ENCODE measurements around the gene EMILIN3. TPM values are rescaled to one million over a fixed set of nuclear protein-coding genes. Genes with fewer than 3 reads are reported as not detected.
A peak's percentile ranks its signal among the peaks of the same experiment; 100 is the strongest.

EMILIN3 gene
- total and polyA plus RNA-seq, 2 of the 4 experiments (the other 2 are of a cell fraction): under 0.01 to 0.07 TPM

DNA sequence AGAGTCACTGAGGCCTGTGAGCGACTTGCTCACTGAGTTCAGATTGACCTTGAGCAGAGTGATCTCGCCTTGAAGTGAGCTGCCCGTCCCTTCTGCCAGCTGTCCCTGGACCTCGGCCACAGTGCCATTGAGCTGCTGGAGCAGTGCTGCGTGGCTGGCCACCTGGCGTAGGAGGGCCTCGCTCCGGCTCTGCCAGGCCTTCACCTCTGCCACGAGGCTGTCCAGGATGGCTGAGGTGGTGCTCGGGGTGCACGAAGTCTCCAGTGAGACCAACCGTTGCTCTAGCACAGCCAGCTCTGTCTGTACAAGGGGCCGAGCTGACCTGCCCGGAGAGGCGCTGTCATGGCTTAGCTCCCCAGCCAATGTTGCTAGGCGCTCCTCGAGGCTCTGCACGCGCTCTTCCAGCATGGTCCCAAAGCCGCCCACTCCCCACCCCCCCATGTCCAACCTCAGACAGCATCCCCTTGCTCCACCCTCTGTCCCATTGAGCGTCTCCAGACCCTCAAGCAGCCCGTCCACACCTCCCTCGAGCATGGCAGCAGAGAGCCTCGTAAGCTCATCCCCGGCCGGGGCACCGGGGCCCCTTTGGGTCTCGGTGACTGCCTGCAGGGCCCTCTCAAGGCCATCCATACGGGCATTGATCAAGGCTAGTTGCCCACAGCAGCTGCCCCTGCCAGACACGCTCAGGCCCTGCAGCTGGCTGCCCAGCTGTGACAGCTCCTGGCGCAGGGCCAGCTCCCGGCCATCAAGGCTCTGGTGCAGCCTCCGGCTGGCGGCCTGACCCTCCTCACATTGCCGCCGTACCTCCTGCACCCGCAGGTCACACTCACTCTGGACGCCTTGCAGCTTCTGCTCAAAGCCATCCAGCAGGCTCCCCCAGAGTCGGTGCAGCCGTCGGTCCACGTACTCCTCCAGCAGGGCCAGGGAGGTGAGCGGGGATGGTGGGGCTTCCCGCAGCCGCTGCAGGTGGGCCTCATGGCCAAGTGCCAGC is 4.6 kb downstream of the EMILIN3 start:
- Histone ChIP-seq H3K79me1 (ENCODE audit: low read depth in 1 of 2, low read length in 2 of 2) (no peaks in the 10 kb centered on the region), H4K8ac (ENCODE audit: low read depth in 2 of 2, low read length in 2 of 2) (no peak overlapping the region), H3K4me3 (ENCODE audit: insufficient read depth, low read depth, low read length) (no peak overlapping the region), H2BK120ac (ENCODE audit: low read depth, low read length) (no peak overlapping the region), H3K4ac (ENCODE audit: low read depth, low read length) (no peak overlapping the region), H3K4me2 (ENCODE audit: low read depth, low read length) (no peak overlapping the region), H3K36me3 (ENCODE audit: control insufficient read depth, insufficient read depth, low read length) (no peaks in the 10 kb centered on the region), H3K9ac (ENCODE audit: low read depth, low read length) (no peak overlapping the region), H4K5ac (ENCODE audit: low read depth, low read length) (no peak overlapping the region), H2AK9ac (replicated peaks; ENCODE audit: low read depth, low read length, poor library complexity) (no peak overlapping the region), H3K9me1 (ENCODE audit: insufficient read depth, low read length) (no peaks in the 10 kb centered on the region), H3K27me3 (ENCODE audit: control insufficient read depth, insufficient read depth, low read length) (peaks cover 34% of the 10 kb centered on the region), H2AFZ (replicated peaks; ENCODE audit: low read length, poor library complexity) (peak overlapping the region; percentile 58), H2BK15ac (ENCODE audit: low read depth, low read length) (no peak overlapping the region), H4K91ac (ENCODE audit: insufficient read depth, low read depth, low read length) (no peak overlapping the region), H3K4me1 (ENCODE audit: control insufficient read depth, insufficient read depth, low read length) (no peaks in the 10 kb centered on the region), H3K9me3 (ENCODE audit: control insufficient read depth, insufficient read depth, low read length) (no peaks in the 10 kb centered on the region), H3K27ac (ENCODE audit: insufficient read depth, low read length) (no peak overlapping the region), H2AK5ac (ENCODE audit: low read depth, low read length) (no peak overlapping the region), H2BK20ac (ENCODE audit: low read depth, low read length) (no peak overlapping the region), H3K18ac (ENCODE audit: low read depth, low read length) (no peak overlapping the region), H3K56ac (ENCODE audit: extremely low read depth, insufficient read depth, low read length) (no peak overlapping the region), H3K23ac (ENCODE audit: low read depth, low read length) (no peak overlapping the region), H2BK5ac (ENCODE audit: low read depth, low read length, poor library complexity, severe bottlenecking) (no peak overlapping the region), H4K20me1 (ENCODE audit: insufficient read depth, low read length) (peaks cover 4% of the 10 kb centered on the region; the same call in 1 of the 2 replicates), H3K14ac (replicated peaks; ENCODE audit: low read depth, low read length) (no peak overlapping the region)
- intact Hi-C loops (cut with micrococcal nuclease): no loop called here
- BruUV-seq (replicated peaks): no TSS peak
- dilution Hi-C loops (cut with HindIII; ENCODE audit: low sequenced_read_pairs, unreplicated experiment): no loop called here
- DNase-seq (no peak), ATAC-seq (ENCODE audit: low read depth) (no peak)
- TF ChIP-seq POLR2A (IDR thresholded peaks at IDR 0.05; ENCODE audit: low read depth, low read length): no peak
- TF ChIP-seq, protein P1, sequence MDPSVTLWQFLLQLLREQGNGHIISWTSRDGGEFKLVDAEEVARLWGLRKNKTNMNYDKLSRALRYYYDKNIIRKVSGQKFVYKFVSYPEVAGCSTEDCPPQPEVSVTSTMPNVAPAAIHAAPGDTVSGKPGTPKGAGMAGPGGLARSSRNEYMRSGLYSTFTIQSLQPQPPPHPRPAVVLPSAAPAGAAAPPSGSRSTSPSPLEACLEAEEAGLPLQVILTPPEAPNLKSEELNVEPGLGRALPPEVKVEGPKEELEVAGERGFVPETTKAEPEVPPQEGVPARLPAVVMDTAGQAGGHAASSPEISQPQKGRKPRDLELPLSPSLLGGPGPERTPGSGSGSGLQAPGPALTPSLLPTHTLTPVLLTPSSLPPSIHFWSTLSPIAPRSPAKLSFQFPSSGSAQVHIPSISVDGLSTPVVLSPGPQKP (IDR thresholded peaks at IDR 0.05; ENCODE audit: borderline replicate concordance, low read depth, low read length): no peak
- no peak for TF ChIP-seq CHD1 (IDR thresholded peaks at IDR 0.05; ENCODE audit: low read depth, low read length)
- no peak for TF ChIP-seq MXI1 (IDR thresholded peaks at IDR 0.05; ENCODE audit: borderline replicate concordance, low read depth, low read length)
- TF ChIP-seq FOS (IDR thresholded peaks at IDR 0.05; ENCODE audit: low read depth, low read length): no peak
- no peak for TF ChIP-seq RFX5 (IDR thresholded peaks at IDR 0.05; ENCODE audit: low read depth, low read length)
- TF ChIP-seq RAD21 (IDR thresholded peaks at IDR 0.05; ENCODE audit: low read length): no peak
- in situ Hi-C loops (cut with MboI; ENCODE audit: low sequenced_read_pairs): no loop called here
- ChIA-PET POLR2A (ENCODE audit: unreplicated experiment) (no interaction called here), CTCF (interaction anchor here (0.6 kb wide), 1 partner anchor 17 kb away, joined by 3 read pairs; no protein-coding TSS in a partner anchor)
- 74% methylated on average over 35 of the region's 45 CpGs; no CpG with 5 or more reads in 1 of the 2 experiments for WGBS, 2 experiments (ENCODE audit: extremely low coverage in 2 of 2, insufficient read length in 1 of 2)

Measured in IMR-90 (cell line).